Measurements from ENCODE around the gene CATSPER3. TPM values are rescaled to one million over a fixed set of nuclear protein-coding genes. Genes with fewer than 3 reads are reported as not detected.

The CATSPER3 gene
- polyA plus RNA-seq, 2 of the 4 experiments (the other 2 are of a cell fraction), result 0.41 to 0.74 TPM

- Histone ChIP-seq H3K4me2 (no peak overlapping the region), H3K27ac (no peak overlapping the region), H3K9me3 (no peaks in the 10 kb centered on the region), H3K4me1 (no peaks in the 10 kb centered on the region), H3K4me3 (no peak overlapping the region)
- no peak for DNase-seq (ENCODE audit: low read depth in 1 of 2, low spot score in 1 of 2)
- TF ChIP-seq CBX2 (IDR thresholded peaks at IDR 0.05; ENCODE audit: borderline replicate concordance, low read depth) (no peak), HMGXB4 (CRISPR knock-in tag; IDR thresholded peaks at IDR 0.05; ENCODE audit: borderline replicate concordance) (no peak), JUN (IDR thresholded peaks at IDR 0.05) (no peak), NPAS2 (CRISPR knock-in tag; IDR thresholded peaks at IDR 0.05; ENCODE audit: borderline replicate concordance) (no peak)
- FAIRE-seq, result no peak
- POLR2A ChIA-PET, result no interaction called here
- CTCF ChIA-PET, result no interaction called here
- WGBS (ENCODE audit: missing lambda C conversion rate), result 95% methylated on average over 3 of the region's 3 CpGs
- ATAC-seq, result no peak
These were observed 348 bp downstream of the CATSPER3 start for GRCh38 chr5:134968055-134968454.

GRCh38 chr5:134969166-134969565 is 1.5 kb downstream of the CATSPER3 start:
- TF ChIP-seq JUN (IDR thresholded peaks at IDR 0.05) (no peak), HES2 (IDR thresholded peaks at IDR 0.05) (no peak), POLR2AphosphoS2 (conservative IDR thresholded peaks at IDR 0.05; ENCODE audit: low read length) (no peak), HOXB13 (CRISPR knock-in tag; IDR thresholded peaks at IDR 0.05; ENCODE audit: low read depth) (no peak), RFX5 (IDR thresholded peaks at IDR 0.05) (no peak), MAX (IDR thresholded peaks at IDR 0.05) (no peak), ELK1 (IDR thresholded peaks at IDR 0.05; ENCODE audit: low read depth, low read length) (no peak), CBX8 (IDR thresholded peaks at IDR 0.05) (no peak), HMGXB4 (CRISPR knock-in tag; IDR thresholded peaks at IDR 0.05; ENCODE audit: borderline replicate concordance) (no peak), SREBF2 (IDR thresholded peaks at IDR 0.05) (no peak), EHMT2 (IDR thresholded peaks at IDR 0.05; ENCODE audit: low read depth) (no peak), CHD4 (IDR thresholded peaks at IDR 0.05; ENCODE audit: borderline replicate concordance) (no peak), FOSL2 (IDR thresholded peaks at IDR 0.05) (no peak), FOSL2 (CRISPR knock-in tag; IDR thresholded peaks at IDR 0.05) (no peak), HOXA7 (CRISPR knock-in tag; IDR thresholded peaks at IDR 0.05) (no peak), ZSCAN20 (CRISPR knock-in tag; IDR thresholded peaks at IDR 0.05) (no peak), PHF8 (IDR thresholded peaks at IDR 0.05; ENCODE audit: borderline replicate concordance, low read depth) (no peak), HDAC2 (IDR thresholded peaks at IDR 0.05) (no peak), ZNF302 (CRISPR knock-in tag; IDR thresholded peaks at IDR 0.05) (no peak)
- no peak for DNase-seq (ENCODE audit: low read depth in 1 of 2, low spot score in 1 of 2)
- ChIA-PET POLR2A (no interaction called here), CTCF (no interaction called here)
- ATAC-seq, result no peak
- Histone ChIP-seq H3K27ac (no peak overlapping the region), H3K4me1 (no peaks in the 10 kb centered on the region), H3K4me2 (no peak overlapping the region), H3K9me3 (no peaks in the 10 kb centered on the region), H3K4me3 (no peak overlapping the region)
- FAIRE-seq, result no peak
